ENCODE data around the gene AKNA. TPM values are rescaled to one million over a fixed set of nuclear protein-coding genes. Genes with fewer than 3 reads are reported as not detected.

AKNA gene
- total RNA-seq, 2 donors from 2014 or later, result 3.1 to 7.8 TPM

GRCh38 chr9:114350636-114351401 is 37.0 kb downstream of the AKNA start:
- no peak for DNase-seq (ENCODE audit: low spot score)
- H3K27ac ChIP-seq, result no peak overlapping the region
- no peaks in the 10 kb centered on the region for H3K9me3 ChIP-seq
- peaks cover 0 to 17% of the 10 kb centered on the region in 2 donors for H3K4me1 ChIP-seq
- TF ChIP-seq CTCF (IDR thresholded peaks at IDR 0.05), result no peak
- H3K4me3 ChIP-seq, result no peak overlapping the region
- H3K36me3 ChIP-seq, result peaks cover 56% of the 10 kb centered on the region
- H3K27me3 ChIP-seq, result no peaks in the 10 kb centered on the region

- DNase-seq (ENCODE audit: low spot score), result no peak
- peaks cover 53% of the 10 kb centered on the region for H3K36me3 ChIP-seq
- peaks cover 0 to 17% of the 10 kb centered on the region in 2 donors for H3K4me1 ChIP-seq
- peak overlapping the region in 1 of 2 donors; percentile 29 for H3K27ac ChIP-seq
- no peak for TF ChIP-seq CTCF (IDR thresholded peaks at IDR 0.05)
- no peaks in the 10 kb centered on the region for H3K27me3 ChIP-seq
- H3K4me3 ChIP-seq, result no peak overlapping the region
- H3K9me3 ChIP-seq, result no peaks in the 10 kb centered on the region
These were observed 37.9 kb downstream of the AKNA start for GRCh38 chr9:114349713-114350480.

GRCh38 chr9:114348906-114349482 is 38.8 kb downstream of the AKNA start:
- peak overlapping the region; percentile 27 to 29 for H3K27ac ChIP-seq
- no peaks in the 10 kb centered on the region for H3K9me3 ChIP-seq
- H3K4me1 ChIP-seq, result peaks cover 0 to 17% of the 10 kb centered on the region in 2 donors
- peaks cover 61% of the 10 kb centered on the region for H3K36me3 ChIP-seq
- no peak for TF ChIP-seq CTCF (IDR thresholded peaks at IDR 0.05)
- H3K4me3 ChIP-seq, result no peak overlapping the region
- H3K27me3 ChIP-seq, result no peaks in the 10 kb centered on the region
- peak; percentile 80 for DNase-seq (ENCODE audit: low spot score)

GRCh38 chr9:114348261-114348905 is 39.4 kb downstream of the AKNA start:
- H3K36me3 ChIP-seq, result peaks cover 66% of the 10 kb centered on the region
- H3K9me3 ChIP-seq, result no peaks in the 10 kb centered on the region
- H3K4me1 ChIP-seq, result peaks cover 0 to 17% of the 10 kb centered on the region in 2 donors
- H3K27ac ChIP-seq, result peak overlapping the region; percentile 27 to 29
- DNase-seq (ENCODE audit: low spot score), result no peak
- H3K4me3 ChIP-seq, result no peak overlapping the region
- H3K27me3 ChIP-seq, result no peaks in the 10 kb centered on the region
- TF ChIP-seq CTCF (IDR thresholded peaks at IDR 0.05), result no peak

- Histone ChIP-seq H3K27me3 (no peaks in the 10 kb centered on the region), H3K27ac (no peak overlapping the region), H3K4me3 (no peak overlapping the region), H3K9me3 (no peaks in the 10 kb centered on the region), H3K4me1 (peaks cover 0 to 17% of the 10 kb centered on the region in 2 donors), H3K36me3 (peaks cover 67% of the 10 kb centered on the region)
- no peak for DNase-seq (ENCODE audit: low spot score)
- TF ChIP-seq CTCF (IDR thresholded peaks at IDR 0.05), result no peak
These were observed 40.1 kb downstream of the AKNA start for GRCh38 chr9:114347675-114348074.

All from right atrium auricular region (tissue), 2 donors.